ENCODE data around the gene HHEX.
"Not testable (repeated sequence)": the region's sequence is repeated elsewhere in the genome, so short reads cannot be mapped to it uniquely, and the experiment has no call there.

Gene HHEX

DNA sequence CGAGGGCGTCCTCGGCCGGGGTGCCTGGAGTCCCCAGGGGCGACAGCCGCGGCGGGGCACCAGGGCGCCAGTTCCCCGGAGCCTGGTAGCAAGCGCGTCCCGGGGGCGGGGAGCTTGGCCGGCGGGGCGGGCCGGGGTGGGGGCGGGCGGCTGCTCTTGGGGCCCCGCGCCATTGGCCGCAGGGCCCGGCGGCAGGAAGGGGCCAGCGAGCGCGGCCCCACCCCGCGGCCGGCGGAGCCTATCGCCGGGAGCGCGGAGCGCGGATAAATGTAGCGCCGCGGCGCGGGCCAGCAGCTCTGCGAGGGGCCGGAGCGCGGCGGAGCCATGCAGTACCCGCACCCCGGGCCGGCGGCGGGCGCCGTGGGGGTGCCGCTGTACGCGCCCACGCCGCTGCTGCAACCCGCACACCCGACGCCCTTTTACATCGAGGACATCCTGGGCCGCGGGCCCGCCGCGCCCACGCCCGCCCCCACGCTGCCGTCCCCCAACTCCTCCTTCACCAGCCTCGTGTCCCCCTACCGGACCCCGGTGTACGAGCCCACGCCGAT is at the start of gene HHEX:
TSS of gene HHEX (plus strand) at position 293 of the 548 bp plus-strand sequence. CDS start at position 325, 32 bp downstream.
- DNase-seq, result peak; percentile 65

DNA sequence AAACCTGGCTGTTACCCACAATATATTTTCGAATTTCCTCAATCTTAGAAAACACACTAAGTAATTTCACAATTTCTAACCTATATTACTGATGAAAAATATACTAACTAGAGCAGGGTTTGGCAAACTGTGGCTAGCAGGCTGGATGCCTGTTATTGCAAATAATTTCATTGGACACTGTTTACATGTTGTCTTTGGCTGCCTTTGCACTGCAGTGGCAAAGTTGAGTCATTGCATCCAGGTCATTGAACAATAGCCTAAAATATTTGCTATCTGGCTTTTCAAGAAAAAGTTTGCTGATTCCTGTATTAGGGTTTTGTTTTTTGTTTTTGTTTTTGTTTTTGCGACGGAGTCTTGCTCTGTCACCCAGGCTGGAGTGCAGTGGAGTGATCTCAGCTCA is 49.6 kb upstream of the HHEX start:
- DNase-seq, result no peak

DNA sequence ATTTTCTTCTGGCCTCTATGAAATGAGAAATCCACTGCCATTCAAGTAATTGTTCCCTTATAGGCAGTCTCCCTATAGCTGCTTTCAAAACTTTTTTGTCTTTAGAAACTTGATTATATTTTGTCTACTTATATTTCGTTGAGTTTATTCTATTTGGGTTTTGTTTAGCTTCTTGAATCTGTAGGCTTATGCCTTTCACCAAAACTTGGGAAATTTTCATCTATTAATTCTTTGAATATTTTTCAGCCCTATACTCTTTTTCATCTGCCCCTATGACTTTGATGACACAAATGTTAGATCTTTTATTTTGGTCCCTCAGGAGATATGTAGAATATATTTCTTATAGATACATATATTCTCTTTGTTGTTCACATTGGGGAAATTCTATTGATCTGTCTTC is 48.3 kb upstream of the HHEX start:
- no peak for DNase-seq

DNA sequence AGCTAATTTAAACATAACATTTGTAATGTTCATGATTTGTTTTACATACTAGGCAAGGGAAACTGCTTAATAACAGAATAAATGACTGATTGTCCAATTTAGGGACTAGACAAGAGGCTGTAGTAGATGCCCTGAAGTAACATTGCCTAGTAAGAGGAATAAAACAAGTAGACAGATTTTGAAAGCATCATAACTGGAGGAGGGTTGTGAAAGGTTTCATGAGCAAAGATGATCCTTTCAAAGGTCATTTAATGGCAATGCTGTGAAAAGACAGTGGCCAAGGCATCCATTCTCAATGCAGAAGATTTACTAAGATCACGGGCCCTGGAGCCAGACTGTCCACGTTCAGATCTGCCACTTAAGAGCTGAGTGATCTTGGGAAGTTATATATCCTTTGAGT is 44.8 kb upstream of the HHEX start:
- DNase-seq, result no peak

DNA sequence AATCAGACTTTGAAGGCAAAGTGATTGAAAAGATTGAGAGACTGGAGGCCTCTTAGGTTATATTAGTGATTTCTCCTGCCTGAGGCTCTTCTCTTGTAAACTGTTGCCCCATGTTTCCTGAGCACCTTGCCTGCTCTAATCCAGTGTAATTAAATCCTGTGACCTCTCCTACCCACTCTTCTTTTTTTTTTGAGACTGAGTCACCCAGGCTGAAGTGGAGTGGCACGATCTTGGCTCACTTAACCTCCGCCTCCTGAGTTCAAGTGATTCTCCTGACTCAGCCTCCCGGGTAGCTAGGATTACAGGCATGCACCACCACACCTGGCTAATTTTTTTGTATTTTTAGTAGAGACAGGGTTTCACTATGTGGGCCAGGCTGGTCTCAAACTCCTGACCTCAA is 38.9 kb upstream of the HHEX start:
- DNase-seq, result not testable (repeated sequence)

DNA sequence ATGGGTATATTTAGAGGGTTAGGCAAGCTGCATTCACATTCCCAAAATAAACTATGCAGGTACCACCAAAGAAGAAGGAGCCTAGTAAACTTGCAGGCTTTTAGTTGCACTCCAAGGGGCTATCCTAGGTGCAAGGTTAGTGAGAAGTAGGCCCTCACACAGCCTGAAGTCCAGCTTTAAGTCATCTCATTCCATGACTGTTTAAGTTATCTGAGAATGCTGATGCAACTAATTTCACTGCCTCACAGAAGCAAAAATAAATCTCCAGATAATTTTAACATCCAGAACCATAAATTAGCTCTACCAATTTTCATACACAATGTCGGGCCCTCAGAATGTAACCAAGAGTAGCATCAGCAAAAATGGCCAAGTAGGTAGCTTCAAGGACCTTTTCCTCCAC is 34.3 kb upstream of the HHEX start:
- no peak for DNase-seq

DNA sequence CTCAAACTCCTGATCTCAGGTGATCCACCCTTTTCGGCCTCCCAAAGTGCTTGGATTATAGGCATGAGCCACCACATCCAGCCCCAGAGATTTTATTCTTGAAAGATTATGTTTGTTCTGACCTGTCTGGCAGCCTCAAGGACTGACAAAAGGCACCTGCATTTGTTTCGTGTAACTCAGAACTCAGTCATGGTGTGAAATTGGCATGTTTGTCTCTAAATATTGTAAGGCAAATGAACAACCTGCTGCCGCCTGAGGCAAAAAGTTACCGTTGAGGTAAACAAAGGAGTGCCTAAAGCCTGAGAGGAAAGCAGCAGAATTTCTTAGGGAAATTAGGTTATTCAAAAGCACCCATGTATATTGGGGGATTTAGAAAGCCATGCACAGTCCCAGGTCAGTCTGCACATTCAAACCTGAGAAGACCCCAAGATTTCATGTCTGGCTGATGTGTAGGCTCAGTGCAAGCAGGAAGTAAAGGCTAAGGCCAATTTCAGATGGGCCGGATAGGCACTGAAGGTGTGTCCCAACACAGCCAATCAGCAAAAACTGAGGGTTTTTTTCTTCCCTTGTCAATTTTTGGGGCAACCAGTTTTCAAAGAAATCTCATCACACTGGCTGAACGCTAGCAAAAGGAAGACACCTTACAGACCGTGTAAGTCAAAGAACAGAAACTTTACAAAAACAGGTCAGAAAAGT is 33.3 kb upstream of the HHEX start:
- no peak for DNase-seq

DNA sequence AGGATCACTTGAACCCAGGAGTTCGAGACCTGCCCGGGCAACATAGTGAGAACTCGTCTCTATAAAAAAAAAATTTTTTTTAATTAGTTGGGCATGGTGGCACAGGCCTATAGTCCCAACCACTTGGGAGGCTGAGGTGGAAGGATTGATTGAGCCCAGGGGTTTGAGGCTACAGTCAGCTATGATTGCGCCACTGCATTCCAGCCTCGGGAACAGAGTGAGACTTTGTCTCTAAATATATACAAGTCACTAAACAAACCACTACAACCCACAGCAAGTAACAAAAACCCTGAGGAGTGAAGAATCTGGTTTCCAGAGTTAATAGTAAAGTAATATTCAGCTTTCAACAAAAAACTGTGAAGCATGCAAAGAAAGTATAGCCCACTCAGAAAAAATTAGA is 32.7 kb upstream of the HHEX start:
- no peak for DNase-seq

DNA sequence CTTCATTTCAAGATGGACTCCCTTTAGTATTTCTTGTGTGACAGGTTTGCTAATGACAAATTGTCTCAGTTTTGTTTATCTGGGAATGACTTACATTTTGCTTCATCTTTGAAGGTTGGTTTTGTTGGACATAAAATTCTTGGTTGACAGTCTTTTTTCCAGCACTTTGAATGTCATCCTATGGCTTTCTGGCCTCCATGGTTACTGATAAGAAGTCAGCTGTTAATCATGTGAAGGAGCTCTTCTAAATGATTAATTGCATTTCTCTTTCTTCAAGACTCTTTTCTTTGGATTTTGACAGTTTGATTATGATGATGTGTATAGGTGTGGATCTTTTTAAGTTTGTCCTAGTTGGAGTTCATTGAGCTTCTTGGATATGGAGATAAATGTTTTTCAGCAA is 26.9 kb upstream of the HHEX start:
- DNase-seq, result no peak

DNA sequence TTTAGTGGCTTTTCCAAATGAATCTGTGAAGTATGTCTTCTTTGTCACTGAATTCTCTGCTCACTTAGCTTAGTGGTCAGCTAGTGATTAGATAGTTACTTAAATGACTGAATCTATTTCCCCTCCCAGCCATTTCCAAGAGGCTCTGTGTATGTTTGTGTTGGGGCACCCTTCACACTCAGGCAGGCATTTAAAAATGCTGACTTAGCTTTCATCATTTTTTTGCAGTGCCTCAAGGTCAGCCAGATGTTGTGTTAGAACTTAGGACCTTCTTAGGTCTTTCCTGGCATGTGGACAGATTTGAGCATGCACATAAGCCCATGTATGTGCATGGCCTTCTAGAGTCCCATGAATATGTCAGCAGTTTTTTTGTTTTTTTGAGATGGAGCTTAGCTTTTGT is 25.4 kb upstream of the HHEX start:
- DNase-seq, result no peak

DNA sequence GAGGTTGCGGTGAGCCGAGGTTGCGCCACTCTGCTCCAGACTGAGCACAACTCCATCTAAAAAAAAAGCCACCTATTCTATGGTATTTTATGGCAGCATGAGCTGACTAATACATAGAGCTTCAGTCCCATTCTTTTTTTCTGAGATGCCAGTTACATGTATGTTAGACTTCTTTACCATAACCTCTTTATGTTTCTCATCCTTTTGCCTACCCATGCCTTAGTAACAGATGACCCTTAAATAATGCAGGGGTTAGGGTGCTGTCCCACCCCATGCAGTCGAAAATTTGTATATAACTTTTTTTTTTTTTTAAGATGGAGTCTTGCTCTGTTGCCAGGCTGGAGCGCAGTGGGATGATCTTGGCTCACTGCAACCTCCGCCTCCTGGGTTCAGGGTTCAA is 22.7 kb upstream of the HHEX start:
- DNase-seq, result no peak

DNA sequence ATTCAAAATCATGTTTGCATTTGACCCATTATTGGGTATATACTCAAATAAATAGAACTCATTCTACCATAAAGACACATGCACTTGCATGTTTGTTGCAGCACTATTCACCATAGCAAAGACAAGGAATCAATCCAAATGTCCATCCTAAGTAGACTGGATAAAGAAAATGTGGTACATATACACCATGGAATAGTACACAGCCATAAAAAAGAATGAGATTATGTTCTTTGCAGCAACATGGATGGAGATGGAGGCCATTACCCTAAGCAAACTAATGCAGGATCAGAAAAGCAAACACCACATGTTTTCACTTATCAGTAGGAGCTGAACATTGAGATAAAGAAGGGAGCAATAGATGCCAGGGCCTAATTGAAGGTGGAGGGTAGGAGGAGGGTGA is 12.0 kb upstream of the HHEX start:
- no peak for DNase-seq

DNA sequence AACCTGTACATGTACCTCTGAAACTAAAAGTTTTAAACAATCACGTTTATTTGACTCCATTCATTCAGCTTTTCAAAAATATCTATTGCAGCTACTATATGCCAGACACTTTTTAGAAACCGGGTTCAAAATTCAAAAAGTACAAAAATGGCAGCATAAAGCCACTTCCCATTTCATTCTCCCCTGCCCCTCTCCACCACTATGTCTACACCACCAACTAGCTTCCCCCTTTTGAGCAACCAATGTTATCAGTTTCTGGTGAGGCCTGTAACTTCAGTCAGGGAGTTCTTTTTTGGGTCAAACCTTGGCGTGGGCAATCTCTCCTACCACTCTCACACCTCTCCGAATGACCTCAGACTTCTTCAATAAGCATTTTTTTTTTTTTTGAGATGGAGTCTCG is 11.5 kb upstream of the HHEX start:
- no peak for DNase-seq

DNA sequence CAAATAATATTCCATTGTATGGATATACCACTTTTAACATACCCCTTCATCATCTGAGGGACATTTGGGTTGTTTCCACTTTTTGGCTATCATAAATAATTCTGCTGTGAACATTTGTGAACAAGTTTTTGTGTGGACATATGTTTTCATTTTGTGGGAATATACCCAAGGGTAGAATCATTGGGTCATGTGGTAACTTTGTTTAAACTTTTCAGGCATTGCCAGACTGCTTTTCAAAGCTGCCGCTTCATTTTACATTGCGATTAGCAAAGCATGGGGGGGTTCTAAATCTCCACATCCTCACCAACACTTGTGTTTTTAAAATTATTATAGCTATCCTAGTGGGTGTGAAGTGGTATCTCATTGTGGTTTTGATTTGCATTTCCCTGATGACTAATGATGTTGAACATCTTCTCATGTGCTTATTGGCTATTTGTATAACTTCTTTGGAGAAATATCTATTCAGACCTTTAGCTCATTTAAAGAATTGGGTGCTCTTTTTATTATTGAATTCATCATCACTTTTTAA is 8.4 kb upstream of the HHEX start:
- no peak for DNase-seq

DNA sequence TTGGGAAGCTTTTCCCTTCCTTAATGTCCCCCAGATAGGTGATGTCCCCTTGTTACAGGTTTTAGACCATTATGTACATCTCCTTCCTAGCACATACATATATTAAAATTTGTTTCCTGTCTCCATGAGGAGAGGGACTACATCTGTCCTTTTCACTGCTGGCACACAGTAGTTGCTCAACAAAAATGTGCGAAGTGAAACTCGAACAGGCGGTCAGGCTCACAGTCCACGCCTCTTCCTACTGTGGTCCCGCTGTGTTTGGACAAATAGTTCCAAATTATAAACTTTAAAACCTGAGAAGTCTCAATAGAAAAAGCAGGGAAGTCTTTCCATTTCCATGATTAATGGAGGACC is 1.2 kb upstream of the HHEX start:
- no peak for DNase-seq

DNA sequence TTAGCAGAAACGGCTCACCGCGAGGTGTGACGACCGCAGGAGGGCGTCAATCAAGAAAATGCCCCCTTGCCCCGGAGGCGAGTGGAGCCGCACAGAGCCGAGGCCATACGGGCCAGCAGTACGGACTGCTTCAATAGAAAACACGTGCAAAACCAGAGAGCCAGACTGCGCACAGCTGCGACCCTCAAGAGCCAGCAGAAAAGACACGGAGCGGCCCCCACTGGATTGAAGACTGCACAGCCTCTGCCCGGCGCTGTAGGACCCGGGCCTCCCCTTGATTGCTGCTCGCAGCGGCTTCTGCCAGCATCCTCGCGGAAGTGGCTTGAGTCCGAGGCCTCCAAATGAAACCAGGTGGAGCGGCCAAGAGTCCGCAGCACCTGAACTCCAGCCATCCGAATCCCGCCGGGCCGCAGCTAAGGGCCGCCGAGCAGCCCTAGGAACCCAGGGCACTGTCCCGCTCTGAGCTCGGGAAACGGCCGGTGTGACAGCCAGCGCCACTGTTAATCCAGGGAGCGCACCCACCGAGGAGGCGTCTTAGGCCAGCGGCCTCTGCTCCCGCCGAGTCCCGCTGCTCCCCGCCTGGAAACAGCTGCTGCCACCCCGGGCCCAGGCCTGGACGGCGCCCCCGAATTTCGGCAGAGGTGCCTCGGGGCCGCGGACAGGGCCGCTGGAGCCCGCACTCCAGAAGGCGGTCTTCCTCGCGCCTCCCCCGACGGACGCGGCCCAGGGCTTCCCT is 660 bp upstream of the HHEX start:
- DNase-seq, result peak; percentile 59

DNA sequence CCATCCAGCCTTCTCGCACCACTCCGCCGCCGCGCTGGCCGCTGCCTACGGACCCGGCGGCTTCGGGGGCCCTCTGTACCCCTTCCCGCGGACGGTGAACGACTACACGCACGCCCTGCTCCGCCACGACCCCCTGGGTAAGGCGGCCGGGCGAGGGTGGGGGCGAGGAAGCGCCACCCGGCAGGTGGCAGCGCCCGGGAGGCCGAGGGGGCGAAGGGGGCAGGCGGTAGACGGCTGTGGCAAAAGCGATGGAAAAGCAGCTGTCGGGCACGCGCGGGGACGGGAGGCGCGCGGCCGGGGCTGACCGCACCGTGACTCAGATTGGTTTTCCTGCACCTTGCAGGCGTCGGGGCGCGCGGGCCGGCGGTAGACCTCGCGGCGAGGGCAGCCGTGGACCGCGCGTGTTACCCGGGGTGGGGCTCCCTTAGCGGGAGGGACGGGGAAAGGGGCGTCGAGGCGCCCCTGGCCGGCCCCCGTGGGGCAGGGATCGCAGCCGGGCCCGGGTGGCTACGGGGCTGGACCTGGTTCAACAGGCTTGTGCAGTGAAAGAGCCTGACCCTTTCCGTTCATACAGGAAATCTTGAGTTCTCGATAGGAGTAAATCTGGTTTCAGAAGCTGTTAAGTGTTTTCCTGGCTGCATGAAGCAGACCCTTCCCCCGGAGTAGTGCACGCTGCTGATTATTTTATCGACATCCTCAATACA is 608 bp downstream of the HHEX start:
- DNase-seq, result peak; percentile 58

DNA sequence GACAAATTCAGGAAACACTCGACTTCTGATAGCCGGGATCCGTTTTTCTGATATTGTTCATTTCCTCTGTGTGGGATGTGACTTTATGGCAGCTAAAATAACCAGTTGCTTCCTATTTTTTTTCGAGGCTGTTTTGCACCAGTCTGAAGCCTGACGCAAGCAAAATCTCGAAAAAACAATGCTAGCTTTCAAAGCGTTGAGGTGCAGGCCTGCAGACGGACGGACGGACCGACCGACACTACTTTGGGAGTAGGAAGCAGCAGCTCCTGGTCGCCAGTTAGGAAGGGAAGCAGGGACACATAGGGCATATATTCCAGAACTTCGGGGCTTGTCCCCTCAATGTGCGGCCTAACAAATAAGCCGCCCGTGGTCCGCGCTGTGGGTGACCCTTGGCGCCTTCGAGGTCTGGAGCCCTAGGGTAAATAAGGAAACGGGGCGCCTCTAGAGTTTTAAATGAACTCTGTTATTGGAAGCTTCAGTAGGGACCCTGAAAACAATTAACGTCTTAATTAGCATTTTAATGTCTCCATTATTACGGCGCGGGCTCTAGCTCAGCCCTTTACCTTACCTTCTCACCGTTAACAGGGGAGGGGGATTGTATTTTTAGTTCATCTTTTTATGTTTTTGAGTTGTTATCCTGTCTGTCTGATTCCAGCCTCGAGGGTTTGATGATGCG is 1.3 kb downstream of the HHEX start:
- DNase-seq, result peak; percentile 38

DNA sequence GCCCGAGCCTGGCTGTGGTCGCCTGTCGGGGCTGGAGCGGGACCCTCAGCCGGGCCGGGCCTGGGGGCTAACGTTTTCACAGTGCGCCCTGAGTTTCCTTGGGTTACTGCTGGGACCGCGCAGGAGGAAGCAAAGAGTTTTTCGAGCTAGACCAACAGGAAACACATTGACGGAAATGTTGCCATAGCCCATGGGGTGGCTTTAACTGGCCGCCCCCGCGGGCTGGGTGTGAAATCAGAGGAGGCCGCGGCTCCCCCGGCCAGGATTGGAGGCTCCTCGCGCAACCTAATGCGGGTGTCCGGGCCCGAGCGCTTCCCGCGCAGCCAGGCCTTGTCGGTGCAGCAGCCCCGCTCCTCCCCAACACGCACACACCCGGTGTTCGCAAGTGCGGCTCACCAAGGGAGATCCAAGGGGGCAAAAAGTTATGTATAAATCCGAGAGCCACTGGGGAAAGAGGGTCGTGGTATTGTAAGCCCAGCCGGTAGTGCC is 1.9 kb downstream of the HHEX start:
- peak; percentile 69 for DNase-seq

DNA sequence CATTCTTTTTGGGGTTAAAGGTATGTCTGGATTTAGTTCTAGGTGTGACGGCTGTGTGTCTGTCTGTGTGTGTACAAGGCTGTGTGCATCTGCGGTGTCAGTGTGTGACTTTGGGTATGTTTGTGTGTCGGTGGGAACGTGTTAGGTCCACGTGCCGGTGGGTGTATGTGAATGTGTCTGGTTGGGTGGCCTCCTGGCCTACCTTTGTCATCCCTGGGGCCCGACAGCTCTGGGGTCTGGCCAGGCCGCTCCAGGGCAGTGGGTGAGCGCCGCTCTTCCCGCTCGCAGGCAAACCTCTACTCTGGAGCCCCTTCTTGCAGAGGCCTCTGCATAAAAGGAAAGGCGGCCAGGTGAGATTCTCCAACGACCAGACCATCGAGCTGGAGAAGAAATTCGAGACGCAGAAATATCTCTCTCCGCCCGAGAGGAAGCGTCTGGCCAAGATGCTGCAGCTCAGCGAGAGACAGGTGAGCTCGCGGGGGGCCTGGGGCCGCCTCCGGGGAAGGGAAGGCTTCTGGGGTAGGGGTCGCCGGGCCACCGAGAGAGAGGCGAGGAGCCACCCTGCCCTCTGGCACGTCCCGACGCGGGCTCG is 2.4 kb downstream of the HHEX start:
- no peak for DNase-seq

DNA sequence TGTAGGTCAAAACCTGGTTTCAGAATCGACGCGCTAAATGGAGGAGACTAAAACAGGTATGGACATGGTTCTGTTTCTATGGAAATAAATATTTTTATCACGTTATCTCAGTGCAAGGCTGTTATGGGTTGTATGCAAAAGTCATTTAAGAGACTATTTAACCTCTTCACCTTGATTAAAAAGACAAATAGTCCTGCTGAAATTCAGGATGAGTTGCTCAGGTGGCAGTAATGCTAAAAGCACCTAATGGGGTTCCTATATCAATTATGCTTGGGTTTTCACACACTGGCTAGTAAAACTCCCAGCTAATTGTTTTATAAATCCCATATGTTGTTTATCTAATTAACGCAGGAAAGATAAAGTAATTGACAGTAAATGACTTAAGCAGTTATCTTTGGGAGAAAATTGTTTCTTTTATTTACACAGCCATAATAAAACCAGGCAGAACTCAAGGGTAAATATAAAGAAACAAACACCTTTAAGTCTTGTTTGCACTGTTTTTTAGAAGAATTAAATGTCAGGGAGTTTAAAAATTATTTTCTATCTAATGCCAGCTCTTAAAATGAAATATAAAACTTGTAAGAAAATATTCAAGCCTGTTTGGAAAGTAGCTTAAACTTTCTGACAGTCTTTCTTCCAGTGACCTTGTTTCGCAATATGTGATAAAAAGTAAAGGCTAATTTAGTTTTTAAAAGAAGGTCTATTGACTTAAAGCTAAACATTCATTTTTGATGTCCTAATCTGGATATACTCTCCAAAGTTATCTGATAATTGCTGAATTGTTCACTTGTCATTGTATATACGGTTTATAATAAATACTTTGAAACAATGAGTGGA is 3.2 kb downstream of the HHEX start:
- no peak for DNase-seq

DNA sequence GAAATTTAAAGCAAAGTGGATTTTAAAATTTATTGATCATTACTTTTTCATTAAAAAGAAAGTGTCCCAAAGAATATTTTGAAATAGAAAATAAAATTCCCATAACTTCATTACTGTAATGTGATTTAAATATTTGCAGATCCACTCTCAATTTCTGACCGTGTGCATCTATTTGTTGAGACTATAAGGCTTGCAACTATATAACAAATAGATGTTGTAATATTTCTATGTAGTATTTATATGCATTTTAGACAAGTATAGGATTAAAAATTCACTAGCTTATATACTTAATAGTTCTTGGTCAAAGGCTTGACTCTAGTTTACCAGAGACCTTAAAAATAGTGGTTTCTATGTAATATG is 3.8 kb downstream of the HHEX start:
- DNase-seq, result no peak
